Neural progenitor cell (in vitro differentiated cells): ENCODE data around the gene NAPSA. TPM values are rescaled to one million over a fixed set of nuclear protein-coding genes. Genes with fewer than 3 reads are reported as not detected.
A peak's percentile ranks its signal among the peaks of the same experiment; 100 is the strongest.

Experiments
- DNase-seq: peaks from one replicate; pipeline ENCODE4 v3.0.0-alpha.2; 2016; ENCODE audit warnings: low spot score
- H2AFZ ChIP-seq: fragments of 200-600 bp; sonication (generic); replicated peaks from 2 replicates; pipeline ENCODE4 v1.6.1; 2016; ENCODE audit warnings: antibody characterized with exemption
- H3F3A ChIP-seq: fragments of 200-600 bp; sonication (generic); 2 replicates; pipeline ENCODE4 v1.6.1; 2016; ENCODE audit warnings: antibody characterized with exemption, low read depth
- H3K27ac ChIP-seq: fragments of 200-600 bp; sonication (generic); 2 replicates; pipeline ENCODE4 v1.5.1; 2016; ENCODE audit warnings: mild to moderate bottlenecking
- H3K27me3 ChIP-seq: fragments of 200-600 bp; sonication (generic); 2 replicates; pipeline ENCODE4 v1.6.1; 2016; ENCODE audit warnings: mild to moderate bottlenecking, moderate library complexity
- H3K36me3 ChIP-seq: fragments of 200-600 bp; sonication (generic); 2 replicates; pipeline ENCODE4 v1.5.1; 2016
- H3K4me1 ChIP-seq: fragments of 200-600 bp; sonication (generic); 2 replicates; pipeline ENCODE4 v1.6.1; 2016; ENCODE audit warnings: mixed run types
- H3K4me2 ChIP-seq: fragments of 200-600 bp; sonication (generic); 2 replicates; pipeline ENCODE4 v1.6.1; 2016
- H3K4me3 ChIP-seq: fragments of 200-600 bp; sonication (generic); 2 replicates; pipeline ENCODE4 v1.5.1; 2016
- H3K79me2 ChIP-seq: fragments of 200-600 bp; sonication (generic); 2 replicates; pipeline ENCODE4 v1.6.1; 2016; ENCODE audit warnings: low read depth
- H3K9ac ChIP-seq: fragments of 200-600 bp; sonication (generic); 2 replicates; pipeline ENCODE4 v1.6.1; 2016
- H3K9me3 ChIP-seq: fragments of 200-600 bp; sonication (generic); 2 replicates; pipeline ENCODE4 v1.5.1; 2016; ENCODE audit warnings: low read depth
- H4K20me1 ChIP-seq: fragments of 200-600 bp; sonication (generic); 2 replicates; pipeline ENCODE4 v1.6.1; 2016; ENCODE audit warnings: low read depth
- H3K27ac Mint-ChIP-seq: 3 replicates; pipeline ENCODE4 v1.8.0; 2021; ENCODE audit warnings: mixed read lengths
- H3K27me3 Mint-ChIP-seq: 2 replicates; pipeline ENCODE4 v1.8.0; 2022; ENCODE audit warnings: low read depth, mild to moderate bottlenecking, inconsistent platforms, moderate library complexity, mixed read lengths; ENCODE audit not compliant: insufficient read depth
- H3K36me3 Mint-ChIP-seq: 3 replicates; pipeline ENCODE4 v1.8.0; 2021; ENCODE audit warnings: mixed read lengths
- H3K4me1 Mint-ChIP-seq: 3 replicates; pipeline ENCODE4 v1.8.0; 2021; ENCODE audit warnings: mixed read lengths
- H3K4me3 Mint-ChIP-seq: 3 replicates; pipeline ENCODE4 v1.8.0; 2021; ENCODE audit warnings: mild to moderate bottlenecking, moderate library complexity, mixed read lengths
- H3K9me3 Mint-ChIP-seq: 3 replicates; pipeline ENCODE4 v1.8.0; 2020; ENCODE audit warnings: mixed read lengths
- EZH2 ChIP-seq: fragments of 200-600 bp; sonication (generic); IDR thresholded peaks from 2 replicates; pipeline ENCODE4 v1.6.1; 2017; ENCODE audit warnings: antibody characterized with exemption, mild to moderate bottlenecking, moderate library complexity
- EZH2phosphoT487 ChIP-seq: fragments of 200-600 bp; sonication (generic); IDR thresholded peaks from 2 replicates; pipeline ENCODE4 v1.6.1; 2017; ENCODE audit warnings: antibody characterized with exemption
- total RNA-seq: library from RNA; depleted of rRNA; stranded (reverse); fragments of >200 nt; gene quantifications from 2 replicates; pipeline ENCODE4 v1.2.3, GENCODE V29; 2015; ENCODE audit warnings: low replicate concordance
- TF ChIP-seq, protein P1 (sequence below): fragments of 200-600 bp; sonication (generic); IDR thresholded peaks from 2 replicates; pipeline ENCODE4 v1.5.1; 2017; ENCODE audit warnings: antibody characterized with exemption, mild to moderate bottlenecking

The NAPSA gene
- total RNA-seq, 1 donor from 2014 or later, result 0.11 TPM

DNA sequence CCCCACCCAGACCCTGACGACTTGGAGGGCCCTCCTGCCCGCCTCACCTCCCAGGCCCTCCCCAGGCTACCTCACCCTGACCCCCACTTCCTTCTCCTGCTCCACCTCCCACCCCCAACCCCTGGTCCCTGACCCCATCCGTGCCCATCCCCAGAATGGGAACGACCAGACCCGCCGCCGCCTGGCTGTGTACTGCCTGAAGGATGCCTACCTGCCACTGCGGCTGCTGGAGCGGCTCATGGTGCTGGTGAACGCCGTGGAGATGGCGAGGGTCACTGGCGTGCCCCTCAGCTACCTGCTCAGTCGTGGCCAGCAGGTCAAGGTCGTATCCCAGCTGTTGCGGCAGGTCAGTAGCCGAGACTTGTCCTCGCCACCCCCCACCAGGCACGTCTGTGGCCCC lies 41.4 kb upstream of the NAPSA start:
- Mint-ChIP-seq H3K36me3 (peaks cover 15% of the 10 kb centered on the region), H3K27ac (no peak overlapping the region), H3K4me3 (no peak overlapping the region), H3K9me3 (no peaks in the 10 kb centered on the region), H3K27me3 (peaks cover 2% of the 10 kb centered on the region), H3K4me1 (no peaks in the 10 kb centered on the region)
- no peak overlapping the region for H3K4me3 ChIP-seq
- TF ChIP-seq, protein P1, sequence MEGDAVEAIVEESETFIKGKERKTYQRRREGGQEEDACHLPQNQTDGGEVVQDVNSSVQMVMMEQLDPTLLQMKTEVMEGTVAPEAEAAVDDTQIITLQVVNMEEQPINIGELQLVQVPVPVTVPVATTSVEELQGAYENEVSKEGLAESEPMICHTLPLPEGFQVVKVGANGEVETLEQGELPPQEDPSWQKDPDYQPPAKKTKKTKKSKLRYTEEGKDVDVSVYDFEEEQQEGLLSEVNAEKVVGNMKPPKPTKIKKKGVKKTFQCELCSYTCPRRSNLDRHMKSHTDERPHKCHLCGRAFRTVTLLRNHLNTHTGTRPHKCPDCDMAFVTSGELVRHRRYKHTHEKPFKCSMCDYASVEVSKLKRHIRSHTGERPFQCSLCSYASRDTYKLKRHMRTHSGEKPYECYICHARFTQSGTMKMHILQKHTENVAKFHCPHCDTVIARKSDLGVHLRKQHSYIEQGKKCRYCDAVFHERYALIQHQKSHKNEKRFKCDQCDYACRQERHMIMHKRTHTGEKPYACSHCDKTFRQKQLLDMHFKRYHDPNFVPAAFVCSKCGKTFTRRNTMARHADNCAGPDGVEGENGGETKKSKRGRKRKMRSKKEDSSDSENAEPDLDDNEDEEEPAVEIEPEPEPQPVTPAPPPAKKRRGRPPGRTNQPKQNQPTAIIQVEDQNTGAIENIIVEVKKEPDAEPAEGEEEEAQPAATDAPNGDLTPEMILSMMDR, result no peak
- TF ChIP-seq EZH2phosphoT487, result no peak
- TF ChIP-seq EZH2, result no peak
- no peaks in the 10 kb centered on the region for H3K27me3 ChIP-seq
- no peak for DNase-seq
- no peaks in the 10 kb centered on the region for H3K9me3 ChIP-seq
- H3F3A ChIP-seq, result no peaks in the 10 kb centered on the region
- no peaks in the 10 kb centered on the region for H4K20me1 ChIP-seq
- no peaks in the 10 kb centered on the region for H3K36me3 ChIP-seq
- no peak overlapping the region for H2AFZ ChIP-seq
- H3K4me2 ChIP-seq, result no peak overlapping the region
- H3K79me2 ChIP-seq, result no peaks in the 10 kb centered on the region
- H3K9ac ChIP-seq, result no peak overlapping the region
- no peak overlapping the region for H3K27ac ChIP-seq
- H3K4me1 ChIP-seq, result no peaks in the 10 kb centered on the region

DNA sequence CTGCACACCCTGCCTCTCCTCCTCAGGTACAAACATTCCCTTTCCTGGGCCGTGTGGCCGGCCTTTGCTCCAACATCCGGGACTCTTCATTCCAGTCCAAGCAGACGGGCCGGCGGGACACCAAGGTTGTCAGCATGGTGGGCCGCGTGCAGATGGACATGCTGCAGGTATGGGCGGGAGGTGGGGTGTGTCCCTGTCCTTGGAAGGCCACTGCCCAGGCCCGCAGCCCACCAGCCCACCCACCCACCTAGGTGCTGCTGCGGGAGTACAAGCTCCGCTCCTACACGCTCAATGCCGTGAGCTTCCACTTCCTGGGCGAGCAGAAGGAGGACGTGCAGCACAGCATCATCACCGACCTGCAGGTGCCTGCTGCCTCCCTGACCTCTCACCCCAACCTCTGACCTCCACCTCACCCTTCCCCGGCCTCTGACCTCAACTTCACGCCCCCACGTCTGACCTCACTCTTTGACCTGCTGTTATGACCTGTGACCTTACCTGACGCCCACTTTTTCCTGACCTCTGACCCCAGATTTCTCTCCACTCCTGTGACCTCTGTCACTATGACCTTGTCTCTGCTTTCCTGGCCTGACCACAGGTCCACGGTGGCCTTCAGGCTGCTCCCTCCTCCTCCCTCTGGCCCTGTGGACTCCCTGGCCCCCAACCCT lies 40.8 kb upstream of the NAPSA start:
- no peaks in the 10 kb centered on the region for H3K79me2 ChIP-seq
- H3K9ac ChIP-seq, result no peak overlapping the region
- no peaks in the 10 kb centered on the region for H3K9me3 ChIP-seq
- Mint-ChIP-seq H3K4me3 (no peak overlapping the region), H3K27ac (peak overlapping the region; percentile 21), H3K4me1 (no peaks in the 10 kb centered on the region), H3K36me3 (peaks cover 13% of the 10 kb centered on the region), H3K27me3 (peaks cover 2% of the 10 kb centered on the region), H3K9me3 (no peaks in the 10 kb centered on the region)
- H4K20me1 ChIP-seq, result no peaks in the 10 kb centered on the region
- H3K27me3 ChIP-seq, result no peaks in the 10 kb centered on the region
- TF ChIP-seq EZH2phosphoT487 (no peak), EZH2 (no peak)
- TF ChIP-seq, protein P1, result no peak
- H3K4me3 ChIP-seq, result no peak overlapping the region
- H3F3A ChIP-seq, result no peaks in the 10 kb centered on the region
- no peak for DNase-seq
- H3K27ac ChIP-seq, result no peak overlapping the region
- no peak overlapping the region for H3K4me2 ChIP-seq
- H2AFZ ChIP-seq, result no peak overlapping the region
- no peaks in the 10 kb centered on the region for H3K36me3 ChIP-seq
- H3K4me1 ChIP-seq, result no peaks in the 10 kb centered on the region

DNA sequence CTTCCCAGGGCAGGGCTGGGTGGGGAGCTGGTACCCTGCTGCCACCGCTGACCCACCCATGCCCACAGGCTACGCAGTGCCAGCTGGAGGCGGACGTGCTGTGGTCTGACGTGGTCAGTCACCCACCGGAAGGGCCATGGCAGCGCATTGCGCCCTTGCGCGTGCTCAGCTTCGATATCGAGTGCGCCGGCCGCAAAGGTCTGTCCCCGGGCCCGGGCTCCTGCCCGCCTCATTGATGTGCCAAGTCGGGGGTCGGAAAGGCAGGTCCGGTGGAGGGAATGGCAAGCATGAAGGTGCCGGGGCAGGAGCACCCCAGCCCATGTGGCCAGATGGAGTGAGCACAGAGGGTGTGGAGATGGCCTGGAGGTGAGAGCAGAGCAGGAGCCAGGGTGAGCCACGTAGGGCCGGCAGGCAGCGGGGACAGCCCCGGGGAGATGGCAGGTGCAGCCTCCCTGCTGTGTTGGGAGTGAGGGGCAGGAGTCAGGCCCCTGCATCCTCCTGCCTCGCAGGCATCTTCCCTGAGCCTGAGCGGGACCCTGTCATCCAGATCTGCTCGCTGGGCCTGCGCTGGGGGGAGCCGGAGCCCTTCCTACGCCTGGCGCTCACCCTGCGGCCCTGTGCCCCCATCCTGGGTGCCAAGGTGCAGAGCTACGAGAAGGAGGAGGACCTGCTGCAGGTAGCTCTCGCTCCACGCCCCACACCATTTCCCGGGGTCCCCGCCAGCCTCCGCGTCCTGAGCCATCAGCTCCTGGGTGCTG lies 37.3 kb upstream of the NAPSA start:
- no peak overlapping the region for H3K27ac ChIP-seq
- Mint-ChIP-seq H3K4me3 (no peak overlapping the region), H3K36me3 (peaks cover 15% of the 10 kb centered on the region), H3K9me3 (no peaks in the 10 kb centered on the region), H3K4me1 (peaks cover 8% of the 10 kb centered on the region), H3K27ac (no peak overlapping the region), H3K27me3 (peaks cover 2% of the 10 kb centered on the region)
- H4K20me1 ChIP-seq, result peaks cover 4% of the 10 kb centered on the region
- no peaks in the 10 kb centered on the region for H3K36me3 ChIP-seq
- H3K79me2 ChIP-seq, result peaks cover 5% of the 10 kb centered on the region
- no peaks in the 10 kb centered on the region for H3F3A ChIP-seq
- TF ChIP-seq, protein P1, result no peak
- TF ChIP-seq EZH2phosphoT487 (no peak), EZH2 (no peak)
- H3K9me3 ChIP-seq, result no peaks in the 10 kb centered on the region
- H3K9ac ChIP-seq, result no peak overlapping the region
- no peaks in the 10 kb centered on the region for H3K4me1 ChIP-seq
- H3K27me3 ChIP-seq, result no peaks in the 10 kb centered on the region
- H3K4me2 ChIP-seq, result no peak overlapping the region
- no peak overlapping the region for H2AFZ ChIP-seq
- no peak for DNase-seq
- no peak overlapping the region for H3K4me3 ChIP-seq
